Kidney epithelial cell (primary cell): ENCODE measurements around the gene EPAS1. TPM values are rescaled to one million over a fixed set of nuclear protein-coding genes. Genes with fewer than 3 reads are reported as not detected.

Source experiments
- DNase-seq: peaks from one replicate; pipeline ENCODE4 v3.0.0-alpha.2; 2010; ENCODE audit warnings: low read depth
- H3K27me3 ChIP-seq: 2 replicates; pipeline ENCODE4 v1.6.0; 2011; ENCODE audit warnings: low read length; ENCODE audit not compliant: control insufficient read depth, insufficient read depth
- H3K36me3 ChIP-seq: 2 replicates; pipeline ENCODE4 v1.5.1; 2011; ENCODE audit warnings: low read length; ENCODE audit not compliant: control insufficient read depth, insufficient read depth
- H3K4me3 ChIP-seq: 2 replicates; pipeline ENCODE4 v1.5.1; 2011; ENCODE audit warnings: low read depth, mild to moderate bottlenecking, control low read depth, low read length
- total RNA-seq: library from RNA; depleted of rRNA; stranded (reverse); fragments of >200 nt; gene quantifications from 2 replicates; pipeline ENCODE4 v1.2.3, GENCODE V29; 2015
- TF ChIP-seq, protein P1 (sequence below): IDR thresholded peaks from 2 replicates; pipeline ENCODE4 v1.5.1; 2011; ENCODE audit warnings: mild to moderate bottlenecking, moderate library complexity, low read length, control low read depth, inconsistent platforms; ENCODE audit not compliant: insufficient read depth, poor library complexity, severe bottlenecking

The EPAS1 gene
- 94.3 and 134 TPM in 2 replicates for total RNA-seq

DNA sequence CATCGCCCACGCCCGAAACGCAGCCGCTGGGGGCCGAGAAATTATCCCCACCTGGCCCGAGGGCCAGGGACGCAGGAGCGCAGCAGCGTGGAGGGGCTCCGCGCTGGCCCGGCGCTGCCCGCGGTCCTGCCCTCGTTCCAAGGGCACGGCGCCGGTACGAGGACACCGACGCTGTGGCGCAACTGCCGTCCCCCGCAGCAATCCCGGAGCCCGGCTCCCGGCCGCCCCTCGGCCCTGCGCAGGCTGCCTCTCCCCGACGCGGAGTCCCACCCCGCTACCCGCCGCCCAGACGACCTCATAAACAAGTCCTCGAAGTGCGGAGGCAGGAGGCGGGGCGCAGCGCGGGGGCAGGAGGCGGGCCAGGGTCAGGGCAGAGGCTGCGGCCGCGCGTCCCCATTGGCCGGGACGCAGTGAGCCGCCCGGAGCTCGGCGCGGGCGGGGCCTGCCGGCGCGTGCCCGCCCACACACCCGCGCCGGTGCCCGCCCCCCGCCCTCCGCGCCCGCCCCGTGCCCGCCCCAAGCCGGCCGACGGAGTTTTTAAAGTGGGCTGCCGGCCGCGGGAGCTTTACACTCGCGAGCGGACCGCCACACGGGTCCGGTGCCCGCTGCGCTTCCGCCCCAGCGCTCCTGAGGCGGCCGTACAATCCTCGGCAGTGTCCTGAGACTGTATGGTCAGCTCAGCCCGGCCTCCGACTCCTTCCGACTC lies at the start of gene EPAS1:
TSS of gene EPAS1 (plus strand) at position 568 of the 706 bp plus-strand sequence. CDS start 505 bp downstream, outside the sequence.
- no peak for DNase-seq

DNA sequence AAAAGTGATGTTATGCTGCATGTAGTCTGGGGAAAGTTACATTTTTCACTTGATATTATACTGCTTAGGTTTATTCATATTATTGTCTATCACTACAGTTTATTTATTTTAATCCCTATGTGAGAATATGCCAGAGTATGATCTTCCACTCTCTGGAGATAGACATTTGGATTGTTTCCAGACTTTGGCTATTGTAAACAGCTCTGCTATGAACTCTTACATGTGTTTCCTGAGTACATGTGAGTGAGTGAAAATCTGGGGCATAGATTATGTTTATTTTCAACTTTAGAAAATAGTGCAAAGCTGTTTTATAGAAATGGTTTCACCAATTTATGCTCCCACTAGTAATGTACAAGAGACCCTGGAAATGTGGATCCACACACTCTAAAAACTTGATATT lies 49.0 kb upstream of the EPAS1 start:
- no peak overlapping the region for H3K4me3 ChIP-seq
- DNase-seq: no peak
- TF ChIP-seq, protein P1, sequence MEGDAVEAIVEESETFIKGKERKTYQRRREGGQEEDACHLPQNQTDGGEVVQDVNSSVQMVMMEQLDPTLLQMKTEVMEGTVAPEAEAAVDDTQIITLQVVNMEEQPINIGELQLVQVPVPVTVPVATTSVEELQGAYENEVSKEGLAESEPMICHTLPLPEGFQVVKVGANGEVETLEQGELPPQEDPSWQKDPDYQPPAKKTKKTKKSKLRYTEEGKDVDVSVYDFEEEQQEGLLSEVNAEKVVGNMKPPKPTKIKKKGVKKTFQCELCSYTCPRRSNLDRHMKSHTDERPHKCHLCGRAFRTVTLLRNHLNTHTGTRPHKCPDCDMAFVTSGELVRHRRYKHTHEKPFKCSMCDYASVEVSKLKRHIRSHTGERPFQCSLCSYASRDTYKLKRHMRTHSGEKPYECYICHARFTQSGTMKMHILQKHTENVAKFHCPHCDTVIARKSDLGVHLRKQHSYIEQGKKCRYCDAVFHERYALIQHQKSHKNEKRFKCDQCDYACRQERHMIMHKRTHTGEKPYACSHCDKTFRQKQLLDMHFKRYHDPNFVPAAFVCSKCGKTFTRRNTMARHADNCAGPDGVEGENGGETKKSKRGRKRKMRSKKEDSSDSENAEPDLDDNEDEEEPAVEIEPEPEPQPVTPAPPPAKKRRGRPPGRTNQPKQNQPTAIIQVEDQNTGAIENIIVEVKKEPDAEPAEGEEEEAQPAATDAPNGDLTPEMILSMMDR: no peak
- no peaks in the 10 kb centered on the region for H3K36me3 ChIP-seq
- no peaks in the 10 kb centered on the region for H3K27me3 ChIP-seq

More for the DNA sequence above, at the start of gene EPAS1:
- peaks cover 32% of the 10 kb centered on the region for H3K27me3 ChIP-seq
- TF ChIP-seq, protein P1: no peak
- H3K36me3 ChIP-seq: no peaks in the 10 kb centered on the region
- peak within 1 kb of the TSS; percentile 56 for H3K4me3 ChIP-seq

DNA sequence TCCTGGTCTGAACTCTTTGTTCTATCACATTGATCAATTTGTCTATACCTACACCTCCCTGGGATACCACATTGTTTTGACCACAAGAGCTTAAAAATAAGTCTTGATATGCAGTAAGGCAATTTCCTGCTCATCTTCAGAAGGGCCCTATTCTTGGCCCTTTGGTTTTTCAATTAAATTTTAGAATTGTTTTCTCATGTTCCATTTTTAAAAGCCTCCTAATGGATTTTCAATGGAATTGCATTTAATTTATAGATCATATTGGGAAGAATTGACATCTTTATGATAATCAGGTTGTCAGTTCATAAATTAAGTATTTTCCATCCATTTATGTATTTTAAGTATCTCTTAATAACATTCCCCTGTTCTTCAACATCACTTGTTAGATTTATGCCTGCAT lies 47.6 kb upstream of the EPAS1 start:
- TF ChIP-seq, protein P1: no peak
- DNase-seq: no peak
- H3K27me3 ChIP-seq: no peaks in the 10 kb centered on the region
- H3K36me3 ChIP-seq: no peaks in the 10 kb centered on the region
- H3K4me3 ChIP-seq: no peak overlapping the region

DNA sequence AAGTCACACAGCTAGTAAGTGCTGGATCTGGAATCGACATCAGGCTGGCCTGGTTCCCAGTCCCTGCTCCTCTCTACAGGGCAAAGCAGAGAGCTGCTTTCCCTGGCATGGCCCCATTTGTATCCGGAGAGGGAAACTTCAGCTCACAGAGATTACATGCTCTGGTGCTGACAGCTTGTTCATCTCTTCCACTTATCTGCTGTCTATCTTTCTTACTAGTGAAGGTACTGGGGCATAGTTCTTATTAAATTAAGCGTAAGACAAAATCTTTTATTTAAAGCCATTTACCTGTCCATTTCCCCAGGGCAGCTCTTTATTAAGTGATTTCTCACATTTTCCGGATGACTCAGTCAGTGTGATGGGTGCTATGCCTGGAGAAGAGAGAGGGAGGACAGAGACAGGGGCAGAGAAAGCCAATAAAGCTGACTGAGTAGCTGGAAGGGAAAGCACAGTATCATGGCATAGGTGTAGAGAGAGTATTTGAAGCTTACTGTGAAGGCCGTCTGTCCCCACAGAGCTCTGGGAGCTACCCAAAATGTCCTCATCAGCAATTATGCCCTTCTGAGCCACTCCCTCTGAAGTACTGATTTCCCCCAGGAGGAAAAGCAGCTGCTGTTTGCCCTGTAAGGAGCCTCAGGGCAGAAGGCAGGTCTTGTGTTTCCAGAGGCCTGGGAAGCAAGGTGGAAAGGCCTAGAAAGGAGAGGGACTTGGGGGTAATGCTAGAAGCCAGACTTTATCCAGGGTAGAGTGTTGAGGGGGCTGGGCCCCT lies 44.1 kb upstream of the EPAS1 start:
- H3K36me3 ChIP-seq: no peaks in the 10 kb centered on the region
- TF ChIP-seq, protein P1: no peak
- no peak for DNase-seq
- no peaks in the 10 kb centered on the region for H3K27me3 ChIP-seq
- no peak overlapping the region for H3K4me3 ChIP-seq

DNA sequence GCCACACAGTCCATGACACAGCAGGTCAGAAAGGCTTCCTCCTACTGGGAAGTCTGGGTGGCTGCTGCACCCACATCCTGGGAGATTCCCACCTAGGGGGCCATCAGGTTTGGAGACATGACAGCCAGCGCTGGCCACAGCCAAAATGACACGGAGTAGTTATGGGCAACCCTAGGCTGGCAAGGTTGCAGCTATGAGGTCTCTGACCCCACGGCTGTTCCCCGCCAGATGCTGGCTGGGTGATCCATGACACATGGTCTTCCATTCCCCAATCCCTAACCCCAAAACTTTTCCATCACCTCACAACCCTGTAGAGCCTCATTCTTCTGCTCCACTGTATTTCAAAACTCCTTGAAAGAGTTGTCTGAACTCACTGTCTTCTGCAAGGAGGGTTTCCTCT lies 42.7 kb upstream of the EPAS1 start:
- no peak for DNase-seq
- H3K4me3 ChIP-seq: no peak overlapping the region
- H3K36me3 ChIP-seq: no peaks in the 10 kb centered on the region
- H3K27me3 ChIP-seq: no peaks in the 10 kb centered on the region
- TF ChIP-seq, protein P1: no peak
